T-helper 2 cell treated with Interferon-gamma antibody and Interleukin-4, amounts not matched to agents 5 μg/mL and 100 μg/mL, for 36 hours (primary cell): ENCODE measurements around the gene HEYL.

Source experiments
- DNase-seq: peaks from one replicate; pipeline ENCODE4 v3.0.0; 2021; ENCODE audit warnings: low spot score
- H3K27ac Mint-ChIP-seq: one replicate; pipeline ENCODE4 v1.8.0; 2021; ENCODE audit warnings: mild to moderate bottlenecking, mixed read lengths
- H3K27me3 Mint-ChIP-seq: one replicate; pipeline ENCODE4 v1.8.0; 2021; ENCODE audit warnings: low read depth, mixed read lengths
- H3K36me3 Mint-ChIP-seq: one replicate; pipeline ENCODE4 v1.8.0; 2021; ENCODE audit warnings: low read depth, mixed read lengths
- H3K4me1 Mint-ChIP-seq: one replicate; pipeline ENCODE4 v1.8.0; 2021; ENCODE audit warnings: low read depth, mixed read lengths
- H3K4me3 Mint-ChIP-seq: one replicate; pipeline ENCODE4 v1.8.0; 2022; ENCODE audit warnings: mild to moderate bottlenecking, moderate library complexity, mixed read lengths
- H3K9me3 Mint-ChIP-seq: one replicate; pipeline ENCODE4 v1.8.0; 2021; ENCODE audit warnings: mixed read lengths

HEYL gene

DNA sequence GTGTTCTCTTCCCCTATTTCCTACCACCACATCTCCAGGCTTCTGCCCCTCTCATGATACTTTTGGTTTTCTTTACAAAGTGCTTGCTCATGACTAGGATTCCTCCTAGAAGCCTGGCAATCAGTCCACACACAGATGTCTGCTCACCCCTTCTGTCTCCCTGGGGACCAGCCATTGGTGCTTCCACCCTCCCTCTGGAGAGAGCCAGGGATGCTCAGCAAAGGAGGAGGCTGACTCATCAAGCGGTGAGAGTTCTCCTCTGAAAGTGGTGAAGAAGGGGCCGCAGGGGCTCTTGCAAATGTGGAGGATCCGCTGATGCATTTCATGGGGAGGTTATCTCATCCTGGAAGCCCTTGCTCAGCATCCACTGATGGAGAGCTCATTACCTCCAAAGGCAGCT lies 18.0 kb upstream of the HEYL start:
- Mint-ChIP-seq H3K4me1 (peaks cover 16% of the 10 kb centered on the region), H3K27me3 (no peaks in the 10 kb centered on the region), H3K27ac (no peak overlapping the region), H3K36me3 (no peaks in the 10 kb centered on the region), H3K4me3 (no peak overlapping the region), H3K9me3 (no peaks in the 10 kb centered on the region)
- DNase-seq, result no peak

DNA sequence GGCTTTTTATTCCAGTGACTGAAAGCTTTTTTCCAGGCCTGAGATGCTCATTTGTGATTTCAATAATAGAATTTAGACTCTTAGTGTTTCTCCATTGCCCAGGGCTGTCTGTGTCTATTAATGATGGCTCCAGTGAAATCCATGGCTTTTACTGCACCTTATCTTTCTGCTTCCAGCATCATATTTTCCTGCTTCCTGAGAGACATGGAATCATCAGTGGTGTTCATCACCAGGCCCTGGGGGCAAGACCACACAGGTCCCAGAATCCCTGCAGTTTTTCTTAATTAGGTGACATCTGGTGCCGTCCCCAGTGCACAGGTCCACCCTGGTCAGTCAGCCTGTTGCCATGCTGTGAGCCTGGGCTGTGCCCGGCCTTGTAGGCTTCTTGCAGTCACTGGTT lies 16.9 kb upstream of the HEYL start:
- no peak for DNase-seq
- Mint-ChIP-seq H3K4me3 (no peak overlapping the region), H3K27ac (no peak overlapping the region), H3K9me3 (no peaks in the 10 kb centered on the region), H3K4me1 (peaks cover 16% of the 10 kb centered on the region), H3K27me3 (no peaks in the 10 kb centered on the region), H3K36me3 (no peaks in the 10 kb centered on the region)

DNA sequence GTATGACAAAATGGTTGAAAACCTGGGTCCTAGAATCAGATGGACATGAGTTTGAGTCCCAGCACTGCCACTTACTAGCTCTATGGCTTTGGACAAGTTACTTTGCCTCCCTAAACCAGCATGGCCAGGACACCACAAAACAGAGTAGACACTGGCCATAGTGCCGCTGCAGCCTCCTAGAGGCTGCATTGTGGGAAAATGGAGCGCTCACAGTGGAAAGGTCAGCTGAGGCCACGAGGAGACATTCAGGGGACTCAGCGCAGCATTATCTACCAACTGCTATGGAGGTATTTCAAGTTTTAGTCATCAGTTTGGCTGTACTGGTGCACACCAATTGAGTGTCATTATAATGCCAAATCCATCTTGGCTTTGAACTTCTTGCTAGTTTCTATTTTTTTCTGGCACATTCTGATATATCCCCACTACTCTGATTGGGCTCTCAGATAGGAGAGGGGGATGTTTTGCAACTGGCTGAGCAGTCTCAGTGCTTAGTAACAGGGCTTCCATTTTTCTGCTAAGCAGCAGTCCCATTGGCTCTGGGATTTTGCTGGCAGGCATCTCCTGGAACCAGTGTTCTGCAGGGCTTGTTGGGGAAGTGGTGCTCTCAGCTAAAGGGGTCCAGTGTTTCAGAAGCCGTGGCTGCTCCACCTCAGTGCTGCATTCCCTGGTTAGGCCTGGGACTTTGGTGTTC lies 16.3 kb upstream of the HEYL start:
- Mint-ChIP-seq H3K4me3 (no peak overlapping the region), H3K27me3 (no peaks in the 10 kb centered on the region), H3K9me3 (no peaks in the 10 kb centered on the region), H3K4me1 (peaks cover 16% of the 10 kb centered on the region), H3K36me3 (no peaks in the 10 kb centered on the region), H3K27ac (no peak overlapping the region)
- DNase-seq, result no peak

DNA sequence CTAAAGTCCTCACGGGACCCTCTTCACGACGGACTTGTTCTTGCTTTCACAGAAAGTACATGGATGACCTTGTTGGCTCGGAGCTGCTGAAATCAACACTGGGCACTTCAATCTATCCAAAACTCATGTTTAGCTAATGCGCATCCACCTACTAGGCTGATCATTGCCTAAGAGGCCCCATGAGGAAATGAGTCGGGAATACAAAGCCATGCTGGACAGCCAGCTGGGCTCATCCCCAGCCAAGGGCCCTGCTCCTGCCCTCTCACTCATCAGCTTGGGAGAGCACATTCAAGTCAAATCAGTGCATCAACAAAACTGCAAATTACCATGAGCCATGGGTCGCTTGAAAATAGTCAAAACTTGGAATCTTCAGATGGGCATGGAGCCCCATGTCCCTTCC lies 14.8 kb upstream of the HEYL start:
- H3K36me3 Mint-ChIP-seq, result no peaks in the 10 kb centered on the region
- no peak overlapping the region for H3K4me3 Mint-ChIP-seq
- no peaks in the 10 kb centered on the region for H3K9me3 Mint-ChIP-seq
- no peaks in the 10 kb centered on the region for H3K27me3 Mint-ChIP-seq
- peaks cover 16% of the 10 kb centered on the region for H3K4me1 Mint-ChIP-seq
- no peak overlapping the region for H3K27ac Mint-ChIP-seq
- no peak for DNase-seq

DNA sequence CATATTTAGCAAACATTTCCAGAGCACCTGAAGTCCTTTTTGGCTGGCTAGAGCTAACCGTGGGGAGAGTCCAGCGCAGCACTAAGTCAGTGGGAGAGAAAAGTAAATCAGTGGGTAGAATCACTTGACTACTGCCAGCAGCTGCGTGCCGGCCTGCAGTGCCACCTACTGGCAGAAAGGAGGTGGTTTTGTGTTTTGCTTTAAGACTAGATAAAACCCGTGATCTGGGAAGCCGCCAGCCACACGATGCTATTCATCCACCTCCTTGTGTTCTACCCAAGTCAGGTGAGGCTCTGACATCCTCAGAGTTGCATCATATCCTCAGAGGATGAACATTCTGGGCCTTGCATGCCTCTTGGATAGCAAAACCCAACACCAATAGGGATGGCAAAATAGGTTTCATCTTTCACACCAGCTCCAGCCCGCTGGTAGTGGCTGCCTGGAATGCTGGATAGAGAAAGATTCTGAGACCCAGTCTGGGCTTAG lies 14.1 kb upstream of the HEYL start:
- H3K36me3 Mint-ChIP-seq, result no peaks in the 10 kb centered on the region
- DNase-seq, result peak; percentile 73
- H3K9me3 Mint-ChIP-seq, result no peaks in the 10 kb centered on the region
- peaks cover 16% of the 10 kb centered on the region for H3K4me1 Mint-ChIP-seq
- no peak overlapping the region for H3K4me3 Mint-ChIP-seq
- H3K27me3 Mint-ChIP-seq, result no peaks in the 10 kb centered on the region
- no peak overlapping the region for H3K27ac Mint-ChIP-seq

DNA sequence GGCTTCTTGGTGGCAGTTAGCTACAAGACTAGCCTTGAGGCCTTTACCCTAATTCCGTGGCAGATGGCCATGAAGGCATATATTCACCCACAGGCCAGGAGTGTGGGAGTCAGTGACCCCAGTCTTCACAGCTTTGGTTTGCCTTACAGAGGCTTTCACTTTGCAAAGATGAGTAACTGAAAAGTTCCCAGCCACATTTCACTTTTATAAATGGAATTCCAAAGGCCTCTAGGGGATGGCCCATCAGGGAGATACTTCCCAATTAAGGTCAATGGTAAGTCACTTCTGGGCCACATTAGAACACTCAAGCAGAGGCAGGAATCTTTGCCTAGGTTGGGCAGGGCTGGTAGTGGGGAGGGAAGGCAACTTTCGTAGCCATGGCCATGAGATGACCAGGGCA lies 13.1 kb upstream of the HEYL start:
- no peak overlapping the region for H3K4me3 Mint-ChIP-seq
- H3K27ac Mint-ChIP-seq, result no peak overlapping the region
- peaks cover 12% of the 10 kb centered on the region for H3K4me1 Mint-ChIP-seq
- no peaks in the 10 kb centered on the region for H3K27me3 Mint-ChIP-seq
- DNase-seq, result no peak
- H3K36me3 Mint-ChIP-seq, result no peaks in the 10 kb centered on the region
- H3K9me3 Mint-ChIP-seq, result no peaks in the 10 kb centered on the region

DNA sequence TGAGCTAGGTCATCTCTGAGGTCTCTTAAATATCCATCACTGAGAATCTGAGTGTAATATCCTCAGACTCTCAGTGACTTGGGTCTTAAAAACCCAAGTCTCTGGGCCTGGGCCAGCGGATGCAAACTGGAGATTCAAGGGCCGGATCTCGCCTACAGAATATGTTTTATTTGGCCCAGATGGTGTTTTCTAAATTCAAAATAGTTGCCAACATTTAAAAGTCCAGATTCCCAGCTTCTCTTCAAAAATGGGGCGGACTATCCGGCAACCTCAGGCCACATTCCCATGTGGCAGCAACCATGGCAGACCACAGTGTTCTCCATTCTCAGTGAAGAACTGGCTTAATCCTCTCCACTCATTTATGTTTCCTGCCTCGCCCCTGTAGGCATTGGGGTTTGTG lies 12.7 kb upstream of the HEYL start:
- DNase-seq, result no peak
- Mint-ChIP-seq H3K4me1 (peaks cover 8% of the 10 kb centered on the region), H3K4me3 (no peak overlapping the region), H3K36me3 (no peaks in the 10 kb centered on the region), H3K27me3 (no peaks in the 10 kb centered on the region), H3K27ac (no peak overlapping the region), H3K9me3 (no peaks in the 10 kb centered on the region)

DNA sequence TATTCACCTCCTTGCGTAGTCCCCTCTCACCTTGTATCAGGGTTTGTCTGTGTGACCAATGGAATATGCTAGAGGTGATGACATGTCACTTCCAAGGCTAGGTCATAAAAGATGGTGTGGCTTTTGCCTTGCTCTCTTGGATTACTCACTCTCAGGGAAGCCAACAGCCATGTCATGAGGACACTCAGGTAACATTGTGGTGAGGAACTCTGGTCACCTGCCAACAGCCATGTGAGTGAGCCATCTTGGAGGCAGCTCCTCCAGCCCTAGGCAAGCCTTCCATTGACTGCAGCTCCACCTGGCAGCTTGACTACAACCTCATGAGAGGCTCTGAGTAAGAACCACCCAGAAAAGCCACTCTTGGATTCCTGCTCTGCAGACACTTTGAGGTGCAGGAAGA lies 11.0 kb upstream of the HEYL start:
- Mint-ChIP-seq H3K36me3 (no peaks in the 10 kb centered on the region), H3K4me3 (no peak overlapping the region), H3K4me1 (peaks cover 8% of the 10 kb centered on the region), H3K27me3 (no peaks in the 10 kb centered on the region), H3K9me3 (no peaks in the 10 kb centered on the region), H3K27ac (no peak overlapping the region)
- no peak for DNase-seq

DNA sequence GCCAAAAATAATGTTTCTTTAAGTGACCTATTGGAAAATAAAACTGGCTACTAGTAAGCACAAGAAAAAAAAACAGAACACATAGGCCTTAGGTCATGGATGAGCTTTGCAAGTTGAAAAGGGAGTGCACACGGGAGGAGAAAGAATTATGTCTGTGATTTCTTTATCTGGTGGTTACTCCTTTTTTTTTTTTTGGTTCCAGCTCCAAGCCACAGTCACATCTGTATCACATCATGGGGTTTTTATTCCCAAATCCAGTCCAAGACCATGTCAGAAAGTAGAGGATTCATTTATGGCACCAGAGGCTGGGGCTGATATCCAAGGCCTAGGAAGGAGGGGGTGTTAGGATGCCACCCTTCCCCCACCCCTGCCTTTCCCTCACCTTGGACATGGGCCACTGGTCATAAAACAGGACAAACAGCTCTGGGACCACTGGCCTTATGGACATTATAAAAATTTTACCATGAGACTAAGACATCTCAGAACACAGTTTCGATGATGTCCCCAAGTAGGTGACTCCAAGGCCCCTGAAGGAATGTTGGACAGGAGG lies 10.3 kb upstream of the HEYL start:
- H3K36me3 Mint-ChIP-seq, result no peaks in the 10 kb centered on the region

DNA sequence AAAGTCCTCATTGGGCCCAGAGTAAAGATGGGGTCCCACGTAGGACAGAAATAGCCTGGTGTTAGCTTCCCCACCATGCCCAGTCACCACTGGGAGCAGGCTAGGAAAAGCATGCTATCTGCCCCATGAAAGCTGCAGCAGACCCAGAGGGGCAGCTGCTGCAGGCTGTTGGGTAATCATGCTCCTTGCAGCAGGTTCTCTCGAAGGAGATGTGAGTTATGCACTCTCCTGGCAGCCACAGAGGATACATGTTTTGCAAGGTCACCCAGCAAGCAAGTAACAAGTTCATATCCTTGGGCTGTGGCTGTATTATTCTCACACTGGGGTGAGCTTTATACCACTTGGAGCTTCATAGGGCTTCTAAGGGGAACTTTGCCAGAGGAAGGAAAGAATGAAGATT lies 9.1 kb upstream of the HEYL start:
- Mint-ChIP-seq H3K27ac (no peak overlapping the region), H3K4me3 (no peak overlapping the region), H3K36me3 (no peaks in the 10 kb centered on the region), H3K4me1 (peaks cover 3% of the 10 kb centered on the region), H3K9me3 (no peaks in the 10 kb centered on the region), H3K27me3 (peaks cover 8% of the 10 kb centered on the region)
- DNase-seq, result no peak

More for the DNA sequence above, 10.3 kb upstream of the HEYL start:
- DNase-seq, result no peak
- Mint-ChIP-seq H3K4me1 (peaks cover 8% of the 10 kb centered on the region), H3K9me3 (no peaks in the 10 kb centered on the region), H3K27me3 (no peaks in the 10 kb centered on the region), H3K4me3 (no peak overlapping the region), H3K27ac (no peak overlapping the region)

DNA sequence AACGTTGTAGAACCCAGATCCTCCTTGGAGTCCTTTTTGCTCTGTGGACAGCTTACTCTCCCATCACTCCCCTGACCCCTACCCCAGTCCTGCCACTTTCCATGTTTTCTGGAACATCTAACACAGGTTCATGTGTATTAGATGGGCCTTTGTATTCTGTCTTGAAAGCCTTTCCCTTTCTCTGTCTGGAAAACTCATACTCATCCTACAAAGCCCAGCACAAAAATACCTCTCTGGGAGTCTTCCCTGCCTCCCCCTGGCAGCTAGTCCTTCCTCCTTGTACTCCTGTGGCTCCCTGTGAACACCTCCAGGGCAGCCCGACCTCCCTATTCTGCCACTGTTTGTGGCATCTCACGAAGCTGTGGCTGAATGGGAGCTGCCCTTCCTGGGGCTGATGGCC lies 7.8 kb upstream of the HEYL start:
- Mint-ChIP-seq H3K36me3 (no peaks in the 10 kb centered on the region), H3K4me3 (no peak overlapping the region), H3K9me3 (no peaks in the 10 kb centered on the region), H3K27ac (no peak overlapping the region), H3K27me3 (peaks cover 13% of the 10 kb centered on the region), H3K4me1 (no peaks in the 10 kb centered on the region)
- no peak for DNase-seq

DNA sequence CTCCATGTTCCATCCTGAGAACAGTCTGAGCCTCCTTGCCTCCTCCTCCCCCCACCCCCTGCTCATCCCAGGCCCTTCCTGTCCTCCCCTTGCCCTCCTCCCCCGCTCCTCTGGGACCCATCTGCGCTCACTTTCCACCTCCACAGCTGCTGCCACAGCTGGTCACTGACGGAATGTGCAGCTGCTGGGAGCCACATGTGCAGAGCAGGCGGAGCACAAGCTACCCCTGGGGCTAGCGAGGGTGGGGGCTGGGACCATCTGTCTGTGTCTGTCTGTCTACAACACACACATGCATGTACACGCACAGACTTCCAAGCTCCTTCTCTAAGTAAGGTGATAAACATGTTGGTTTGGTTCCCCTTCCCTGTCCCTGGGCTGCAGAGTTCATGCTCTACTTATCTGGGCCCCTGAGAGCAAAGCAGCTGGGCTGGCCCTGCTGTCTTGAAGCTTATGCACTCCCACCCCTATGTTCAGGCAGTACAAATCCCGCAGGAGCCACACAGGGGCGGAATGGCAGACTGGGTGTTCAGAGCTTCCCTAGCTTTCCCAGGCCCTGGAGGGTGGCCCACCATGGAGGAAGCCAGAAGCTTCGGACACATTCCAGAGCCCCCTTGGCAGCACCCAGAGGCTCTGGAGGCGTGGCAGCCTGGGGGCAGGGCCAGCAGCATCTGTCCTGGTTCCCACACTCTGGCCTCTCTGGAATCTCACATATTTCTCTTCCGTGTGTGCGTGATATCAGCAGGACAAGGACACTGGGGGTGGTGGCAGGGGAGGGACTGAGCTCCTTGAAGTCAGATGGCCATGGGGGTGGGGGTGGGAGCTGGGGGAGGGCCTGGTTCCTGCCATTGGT lies 7.0 kb upstream of the HEYL start:
- H3K4me1 Mint-ChIP-seq, result no peaks in the 10 kb centered on the region
- DNase-seq, result no peak
- H3K9me3 Mint-ChIP-seq, result no peaks in the 10 kb centered on the region
- H3K4me3 Mint-ChIP-seq, result no peak overlapping the region
- H3K27me3 Mint-ChIP-seq, result peaks cover 13% of the 10 kb centered on the region
- no peak overlapping the region for H3K27ac Mint-ChIP-seq
- H3K36me3 Mint-ChIP-seq, result no peaks in the 10 kb centered on the region

DNA sequence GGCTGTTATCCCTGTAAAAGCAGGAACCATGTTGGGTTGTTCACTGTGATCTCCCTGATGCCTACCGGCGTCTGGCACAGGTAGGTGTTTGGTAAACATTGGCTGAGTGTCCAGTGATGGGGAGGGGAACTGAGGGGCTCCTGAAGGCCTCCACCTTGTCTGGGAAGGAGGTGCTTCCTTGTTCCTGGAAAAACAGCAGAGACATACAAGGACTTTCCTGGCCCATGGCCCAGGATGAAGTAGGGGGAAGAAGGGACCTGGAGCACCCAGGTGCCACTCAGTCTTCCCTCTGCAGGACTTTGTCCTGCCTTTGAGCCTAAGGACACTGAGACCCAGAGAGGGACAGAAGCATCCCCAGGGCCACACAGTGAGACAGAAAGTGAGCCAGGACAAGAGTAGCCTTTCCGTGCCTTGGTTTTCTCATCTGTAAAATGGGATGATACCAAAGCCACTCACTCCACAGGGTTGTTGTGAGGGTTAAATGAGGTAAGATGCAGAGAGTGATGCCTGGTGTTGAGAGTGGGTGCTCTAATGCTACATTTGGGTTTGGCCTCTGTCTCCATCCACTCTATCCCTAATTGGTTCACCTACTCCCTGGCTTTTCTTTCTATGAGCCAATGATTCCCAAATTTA lies 6.1 kb upstream of the HEYL start:
- no peaks in the 10 kb centered on the region for H3K9me3 Mint-ChIP-seq
- DNase-seq, result no peak
- no peak overlapping the region for H3K27ac Mint-ChIP-seq
- no peaks in the 10 kb centered on the region for H3K36me3 Mint-ChIP-seq
- H3K4me1 Mint-ChIP-seq, result no peaks in the 10 kb centered on the region
- no peak overlapping the region for H3K4me3 Mint-ChIP-seq
- H3K27me3 Mint-ChIP-seq, result peaks cover 20% of the 10 kb centered on the region

DNA sequence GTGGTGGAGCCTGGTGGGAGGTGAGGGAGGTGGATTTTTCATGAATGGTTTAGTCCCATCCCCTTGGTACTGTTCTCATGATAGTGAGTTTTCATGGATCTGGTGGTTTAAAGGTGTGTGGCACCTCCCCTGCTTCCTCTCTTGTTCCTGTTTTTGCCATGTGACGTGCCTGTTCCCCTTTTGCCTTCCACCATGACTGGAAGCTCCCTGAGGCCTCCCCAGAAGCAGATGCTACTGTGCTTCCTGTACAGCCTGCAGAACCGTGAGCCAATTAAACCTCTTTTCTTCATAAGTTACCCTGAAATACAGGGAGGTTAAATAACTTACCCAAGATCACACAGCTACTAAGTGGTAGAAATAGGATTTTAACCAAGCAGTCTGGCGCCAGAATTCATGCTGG lies 4.3 kb upstream of the HEYL start:
- no peak for DNase-seq
- Mint-ChIP-seq H3K4me3 (no peak overlapping the region), H3K27ac (no peak overlapping the region), H3K9me3 (no peaks in the 10 kb centered on the region), H3K36me3 (no peaks in the 10 kb centered on the region), H3K4me1 (peaks cover 3% of the 10 kb centered on the region), H3K27me3 (peaks cover 25% of the 10 kb centered on the region)
